Esophagus muscularis mucosa (tissue), 4 donors: ENCODE results near the gene RCE1. TPM values are rescaled to one million over a fixed set of nuclear protein-coding genes. Genes with fewer than 3 reads are reported as not detected.

Experiments used
- DNase-seq: peaks from one replicate; pipeline ENCODE4 v3.0.0-alpha.2; 2017; ENCODE audit errors: extremely low spot score
- H3K27ac ChIP-seq, 4 donors: fragments of 200-600 bp; sonication (generic); replicated peaks in 1 of 4; 1 replicate in 3 of 4; 2 replicates in 1 of 4; pipeline ENCODE4 v1.5.1; 2016 to 2019; ENCODE audit warnings: mild to moderate bottlenecking in 1 of 4
- H3K27me3 ChIP-seq, 4 donors: fragments of 200-600 bp; sonication (generic); one replicate each; pipeline versions ENCODE4 v1.5.1 to v1.6.0; 2016 to 2019
- H3K36me3 ChIP-seq, 4 donors: fragments of 200-600 bp; sonication (generic); one replicate each; pipeline ENCODE4 v1.5.1; 2016 to 2019
- H3K4me1 ChIP-seq, 4 donors: fragments of 200-600 bp; sonication (generic); one replicate each; pipeline ENCODE4 v1.5.1; 2016 to 2019
- H3K4me3 ChIP-seq, 4 donors: fragments of 200-600 bp; sonication (generic); 1 replicate in 2 of 4; 2 replicates in 2 of 4; pipeline ENCODE4 v1.5.1; 2016 to 2019; ENCODE audit warnings: mild to moderate bottlenecking in 4 of 4, moderate library complexity in 1 of 4
- H3K9me3 ChIP-seq, 4 donors: fragments of 200-600 bp; sonication (generic); 1 replicate in 3 of 4; 2 replicates in 1 of 4; pipeline ENCODE4 v1.5.1; 2016 to 2019
- CTCF ChIP-seq, 3 experiments: fragments of 200-600 bp in 2 of 3; fragments of 450-650 bp in 1 of 3; sonication (generic) in 2 of 3; IDR thresholded peaks; one replicate each; pipeline ENCODE4 v1.5.1; 2017 to 2019; ENCODE audit warnings: antibody characterized with exemption in 3 of 3, mild to moderate bottlenecking in 2 of 3, moderate library complexity in 1 of 3
- EP300 ChIP-seq: sonication (generic); formaldehyde crosslinking; IDR thresholded peaks from one replicate; pipeline ENCODE4 v1.6.1; 2017; ENCODE audit warnings: antibody characterized with exemption
- POLR2A ChIP-seq: fragments of 450-650 bp; IDR thresholded peaks from one replicate; pipeline ENCODE4 v1.6.1; 2017; ENCODE audit warnings: antibody characterized with exemption, moderate library complexity, mild to moderate bottlenecking, low read depth
- POLR2AphosphoS5 ChIP-seq, 2 donors: sonication (generic); formaldehyde crosslinking; IDR thresholded peaks; one replicate each; pipeline ENCODE4 v1.6.1; 2017; ENCODE audit warnings: antibody characterized with exemption in 2 of 2
- WGBS: methylation state at CpG from one replicate; pipeline ENCODE4 v1.1.5; 2018; 5-methylcytosine and 5-hydroxymethylcytosine counted together
- intact Hi-C: fragments of 100-400 bp; cut with DNase I; formaldehyde crosslinking; loops from one replicate; pipeline ENCODE4 v1.15.1; 2023
- total RNA-seq, 4 donors: library from RNA; depleted of rRNA; stranded (reverse); fragments of >200 nt; gene quantifications; one replicate each; pipeline versions ENCODE4 v1.1.0 to v1.2.1, GENCODE V29; 2016

RCE1 gene
- total RNA-seq, 4 donors from 2014 or later, result 8.7 to 18.2 (median 13.0) TPM

- no peaks in the 10 kb centered on the region for H3K9me3 ChIP-seq
- H3K27me3 ChIP-seq, result no peaks in the 10 kb centered on the region
- H3K4me1 ChIP-seq, result peaks cover 6 to 10% (median 8%) of the 10 kb centered on the region in 4 donors
- DNase-seq, result no peak
- no peak overlapping the region for H3K27ac ChIP-seq
- no peak for TF ChIP-seq POLR2AphosphoS5 (IDR thresholded peaks at IDR 0.05)
- TF ChIP-seq POLR2A, result no peak
- no peak for TF ChIP-seq EP300
- TF ChIP-seq CTCF (IDR thresholded peaks at IDR 0.05), result no peak
- H3K4me3 ChIP-seq, result no peak overlapping the region
- 93% methylated on average over 22 of the region's 23 CpGs for WGBS
- H3K36me3 ChIP-seq, result peaks cover 9 to 49% (median 33%) of the 10 kb centered on the region in 4 donors
- intact Hi-C loops, result loop anchor here (10.0 kb wide), 1 partner anchor 506 kb away; the partner anchor contains the start of genes B4GAT1 and BRMS1
Observed at GRCh38 chr11:66850588-66851238, 7.5 kb downstream of the RCE1 start.

GRCh38 chr11:66851239-66851596 is 8.0 kb downstream of the RCE1 start:
- Histone ChIP-seq H3K27me3 (no peaks in the 10 kb centered on the region), H3K4me1 (peaks cover 6 to 12% (median 9%) of the 10 kb centered on the region in 4 donors), H3K27ac (no peak overlapping the region), H3K4me3 (no peak overlapping the region), H3K36me3 (peaks cover 6 to 44% (median 28%) of the 10 kb centered on the region in 4 donors), H3K9me3 (no peaks in the 10 kb centered on the region)
- 92% methylated on average over 3 of the region's 4 CpGs for WGBS
- intact Hi-C loops, result loop anchor here (10.0 kb wide), 1 partner anchor 506 kb away; the partner anchor contains the start of genes B4GAT1 and BRMS1
- no peak for DNase-seq
- TF ChIP-seq POLR2A (no peak), POLR2AphosphoS5 (IDR thresholded peaks at IDR 0.05) (no peak)

GRCh38 chr11:66851698-66852465 is 8.6 kb downstream of the RCE1 start:
- Histone ChIP-seq H3K4me3 (no peak overlapping the region), H3K27ac (no peak overlapping the region), H3K9me3 (no peaks in the 10 kb centered on the region), H3K36me3 (peaks cover 6 to 37% (median 22%) of the 10 kb centered on the region in 4 donors), H3K27me3 (no peaks in the 10 kb centered on the region), H3K4me1 (peaks cover 6 to 12% (median 9%) of the 10 kb centered on the region in 4 donors)
- intact Hi-C loops, result loop anchor here (10.0 kb wide), 1 partner anchor 507 kb away; the partner anchor contains the start of genes B4GAT1 and BRMS1
- no peak for DNase-seq
- 78% methylated on average over 21 of the region's 26 CpGs for WGBS
- no peak for TF ChIP-seq POLR2A
- no peak for TF ChIP-seq POLR2AphosphoS5 (IDR thresholded peaks at IDR 0.05)
- no peak for TF ChIP-seq CTCF (IDR thresholded peaks at IDR 0.05)
- TF ChIP-seq EP300, result no peak

GRCh38 chr11:66852466-66853241 is 9.4 kb downstream of the RCE1 start:
- no peak overlapping the region for H3K27ac ChIP-seq
- TF ChIP-seq EP300 (no peak), CTCF (IDR thresholded peaks at IDR 0.05) (no peak), POLR2AphosphoS5 (IDR thresholded peaks at IDR 0.05) (no peak), POLR2A (no peak)
- no peaks in the 10 kb centered on the region for H3K9me3 ChIP-seq
- 93% methylated on average over 23 of the region's 26 CpGs for whole genome bisulfite sequencing
- DNase-seq, result no peak
- H3K4me1 ChIP-seq, result peaks cover 6 to 19% (median 15%) of the 10 kb centered on the region in 4 donors
- H3K36me3 ChIP-seq, result peaks cover 5 to 29% (median 16%) of the 10 kb centered on the region in 4 donors
- no peak overlapping the region for H3K4me3 ChIP-seq
- intact Hi-C loops, result loop anchor here (10.0 kb wide), 1 partner anchor 508 kb away; the partner anchor contains the start of genes B4GAT1 and BRMS1
- H3K27me3 ChIP-seq, result no peaks in the 10 kb centered on the region
